NB4 (cell line): Measurements from ENCODE around the gene TAGAP.

Experiments
- MAX ChIP-seq: IDR thresholded peaks from 2 replicates; pipeline ENCODE4 v1.6.1; 2011; ENCODE audit warnings: low read depth, low read length
- MYC ChIP-seq: IDR thresholded peaks from 2 replicates; pipeline ENCODE4 v1.6.1; 2011; ENCODE audit warnings: low read depth, low read length
- POLR2A ChIP-seq: IDR thresholded peaks from 2 replicates; pipeline ENCODE4 v1.6.1; 2011; ENCODE audit warnings: mild to moderate bottlenecking; ENCODE audit not compliant: insufficient read length; ENCODE audit errors: extremely low read depth
- TF ChIP-seq, protein P1 (sequence below): IDR thresholded peaks from one replicate; pipeline ENCODE4 v1.5.1; 2012; ENCODE audit warnings: low read depth, low read length

DNA sequence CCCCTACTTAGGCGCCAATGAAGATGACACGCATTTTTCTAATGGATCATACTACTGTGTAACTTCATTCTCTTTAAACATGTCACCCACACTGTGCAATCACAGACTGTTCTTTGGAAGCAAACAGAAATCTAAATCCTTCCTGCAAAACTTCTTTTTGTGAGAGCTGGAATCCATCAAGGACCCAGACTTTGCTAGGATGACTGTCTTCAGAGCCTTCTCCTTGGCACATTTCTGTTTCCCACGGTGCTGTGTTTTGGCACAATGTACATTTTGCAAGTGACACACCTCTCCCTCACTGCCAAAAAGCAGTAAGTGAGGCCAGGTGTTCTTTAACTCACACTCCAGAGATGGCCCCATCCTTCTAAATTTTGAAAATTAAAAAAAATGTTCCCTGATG lies 21.7 kb upstream of the TAGAP start:
- TF ChIP-seq, protein P1, sequence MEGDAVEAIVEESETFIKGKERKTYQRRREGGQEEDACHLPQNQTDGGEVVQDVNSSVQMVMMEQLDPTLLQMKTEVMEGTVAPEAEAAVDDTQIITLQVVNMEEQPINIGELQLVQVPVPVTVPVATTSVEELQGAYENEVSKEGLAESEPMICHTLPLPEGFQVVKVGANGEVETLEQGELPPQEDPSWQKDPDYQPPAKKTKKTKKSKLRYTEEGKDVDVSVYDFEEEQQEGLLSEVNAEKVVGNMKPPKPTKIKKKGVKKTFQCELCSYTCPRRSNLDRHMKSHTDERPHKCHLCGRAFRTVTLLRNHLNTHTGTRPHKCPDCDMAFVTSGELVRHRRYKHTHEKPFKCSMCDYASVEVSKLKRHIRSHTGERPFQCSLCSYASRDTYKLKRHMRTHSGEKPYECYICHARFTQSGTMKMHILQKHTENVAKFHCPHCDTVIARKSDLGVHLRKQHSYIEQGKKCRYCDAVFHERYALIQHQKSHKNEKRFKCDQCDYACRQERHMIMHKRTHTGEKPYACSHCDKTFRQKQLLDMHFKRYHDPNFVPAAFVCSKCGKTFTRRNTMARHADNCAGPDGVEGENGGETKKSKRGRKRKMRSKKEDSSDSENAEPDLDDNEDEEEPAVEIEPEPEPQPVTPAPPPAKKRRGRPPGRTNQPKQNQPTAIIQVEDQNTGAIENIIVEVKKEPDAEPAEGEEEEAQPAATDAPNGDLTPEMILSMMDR = no peak
- TF ChIP-seq MAX (no peak), POLR2A (no peak), MYC (no peak)
